Measurements from ENCODE around the gene PHLPP1.

The PHLPP1 gene

GRCh38 chr18:62788876-62789275 is 73.5 kb downstream of the PHLPP1 start:
- no peak for DNase-seq
- H3K27ac ChIP-seq (ENCODE audit: low read length) = no peak overlapping the region

GRCh38 chr18:62790871-62791772 is 75.8 kb downstream of the PHLPP1 start:
- Histone ChIP-seq H3K4me1 (ENCODE audit: low read length) (no peaks in the 10 kb centered on the region), H2AFZ (ENCODE audit: low read length) (no peak overlapping the region), H3K27ac (ENCODE audit: low read length) (no peak overlapping the region), H4K20me1 (ENCODE audit: insufficient read depth, low read length) (no peaks in the 10 kb centered on the region), H3K9me2 (replicated peaks; ENCODE audit: insufficient read depth, low read length) (no peaks in the 10 kb centered on the region), H3K4me3 (ENCODE audit: low read length) (no peak overlapping the region), H3K27me3 (replicated peaks; ENCODE audit: insufficient read depth, low read length) (no peaks in the 10 kb centered on the region), H3K9me3 (replicated peaks; ENCODE audit: insufficient read depth, low read length) (no peaks in the 10 kb centered on the region), H3K4me2 (ENCODE audit: low read depth, low read length) (no peak overlapping the region), H3F3A (ENCODE audit: insufficient read depth, low read length) (no peaks in the 10 kb centered on the region; the same call in 1 of the 2 replicates), H3K9ac (ENCODE audit: low read length) (no peak overlapping the region), H3K36me3 (replicated peaks; ENCODE audit: insufficient read depth, low read length) (no peaks in the 10 kb centered on the region), H3K79me2 (ENCODE audit: low read length) (no peaks in the 10 kb centered on the region)
- TF ChIP-seq EZH2 (optimal IDR thresholded peaks at IDR 0.05; ENCODE audit: low read depth, low read length) (no peak), CTCF (IDR thresholded peaks at IDR 0.05; ENCODE audit: low read length) (no peak), EZH2phosphoT487 (IDR thresholded peaks at IDR 0.05; ENCODE audit: low read length) (no peak)
- no peak for DNase-seq

More at GRCh38 chr18:62788876-62789275, 73.5 kb downstream of the PHLPP1 start:
- H3K9me2 ChIP-seq (replicated peaks; ENCODE audit: insufficient read depth, low read length) = no peaks in the 10 kb centered on the region
- no peaks in the 10 kb centered on the region for H3K36me3 ChIP-seq (replicated peaks; ENCODE audit: insufficient read depth, low read length)
- H3K27me3 ChIP-seq (replicated peaks; ENCODE audit: insufficient read depth, low read length) = no peaks in the 10 kb centered on the region
- no peak overlapping the region for H3K4me2 ChIP-seq (ENCODE audit: low read depth, low read length)
- TF ChIP-seq EZH2phosphoT487 (IDR thresholded peaks at IDR 0.05; ENCODE audit: low read length) (no peak), EZH2 (optimal IDR thresholded peaks at IDR 0.05; ENCODE audit: low read depth, low read length) (no peak), CTCF (IDR thresholded peaks at IDR 0.05; ENCODE audit: low read length) (no peak)
- H3K79me2 ChIP-seq (ENCODE audit: low read length) = no peaks in the 10 kb centered on the region
- H3K4me1 ChIP-seq (ENCODE audit: low read length) = no peaks in the 10 kb centered on the region
- H2AFZ ChIP-seq (ENCODE audit: low read length) = no peak overlapping the region
- no peaks in the 10 kb centered on the region; the same call in 1 of the 2 replicates for H3F3A ChIP-seq (ENCODE audit: insufficient read depth, low read length)
- H4K20me1 ChIP-seq (ENCODE audit: insufficient read depth, low read length) = no peaks in the 10 kb centered on the region
- no peak overlapping the region for H3K4me3 ChIP-seq (ENCODE audit: low read length)
- H3K9ac ChIP-seq (ENCODE audit: low read length) = no peak overlapping the region
- no peaks in the 10 kb centered on the region for H3K9me3 ChIP-seq (replicated peaks; ENCODE audit: insufficient read depth, low read length)

- no peaks in the 10 kb centered on the region for H3K9me2 ChIP-seq (replicated peaks; ENCODE audit: insufficient read depth, low read length)
- H3F3A ChIP-seq (ENCODE audit: insufficient read depth, low read length) = no peaks in the 10 kb centered on the region; the same call in 1 of the 2 replicates
- H3K79me2 ChIP-seq (ENCODE audit: low read length) = no peaks in the 10 kb centered on the region
- no peaks in the 10 kb centered on the region for H3K9me3 ChIP-seq (replicated peaks; ENCODE audit: insufficient read depth, low read length)
- no peaks in the 10 kb centered on the region for H3K36me3 ChIP-seq (replicated peaks; ENCODE audit: insufficient read depth, low read length)
- no peaks in the 10 kb centered on the region for H3K27me3 ChIP-seq (replicated peaks; ENCODE audit: insufficient read depth, low read length)
- H3K9ac ChIP-seq (ENCODE audit: low read length) = no peak overlapping the region
- H4K20me1 ChIP-seq (ENCODE audit: insufficient read depth, low read length) = no peaks in the 10 kb centered on the region
- DNase-seq = no peak
- H3K4me2 ChIP-seq (ENCODE audit: low read depth, low read length) = no peak overlapping the region
- H2AFZ ChIP-seq (ENCODE audit: low read length) = no peak overlapping the region
- TF ChIP-seq EZH2 (optimal IDR thresholded peaks at IDR 0.05; ENCODE audit: low read depth, low read length) (no peak), EZH2phosphoT487 (IDR thresholded peaks at IDR 0.05; ENCODE audit: low read length) (no peak), CTCF (IDR thresholded peaks at IDR 0.05; ENCODE audit: low read length) (no peak)
- no peak overlapping the region for H3K27ac ChIP-seq (ENCODE audit: low read length)
- no peak overlapping the region for H3K4me3 ChIP-seq (ENCODE audit: low read length)
- H3K4me1 ChIP-seq (ENCODE audit: low read length) = no peaks in the 10 kb centered on the region
Observed at GRCh38 chr18:62792016-62792415, 76.7 kb downstream of the PHLPP1 start.
